ENCODE results near the gene TMEM163.

DNA sequence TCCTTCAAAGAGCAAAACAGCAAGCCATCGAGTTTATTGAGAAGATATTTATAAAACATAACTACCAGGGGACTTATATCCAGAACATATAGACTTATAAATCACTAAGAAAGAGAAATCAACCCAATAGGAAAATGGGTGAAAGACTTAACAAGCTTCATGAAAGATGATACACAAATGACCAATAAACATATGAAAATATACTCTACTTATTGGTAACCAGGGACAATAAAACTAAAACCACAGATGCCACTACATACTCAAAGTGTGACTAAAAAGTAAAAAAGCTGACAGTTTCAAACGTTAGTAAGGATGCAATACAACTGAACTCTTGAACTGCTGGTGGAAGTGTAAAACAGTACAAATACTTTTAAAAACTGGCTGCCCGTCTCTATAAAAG lies 154.3 kb downstream of the TMEM163 start:
- TF ChIP-seq SIN3A (IDR thresholded peaks at IDR 0.05; ENCODE audit: low read depth) (no peak), POLR2A (IDR thresholded peaks at IDR 0.05; ENCODE audit: borderline replicate concordance, extremely low read depth, insufficient read depth, insufficient read length) (no peak), SP1 (IDR thresholded peaks at IDR 0.05; ENCODE audit: low read depth) (no peak), JUND (IDR thresholded peaks at IDR 0.05) (no peak), EZH2phosphoT487 (IDR thresholded peaks at IDR 0.05; ENCODE audit: borderline replicate concordance) (no peak), YY1 (IDR thresholded peaks at IDR 0.05; ENCODE audit: extremely low read depth, insufficient replicate concordance, low read depth, low read length) (no peak), CEBPB (IDR thresholded peaks at IDR 0.05; ENCODE audit: low read depth) (no peak), POLR2AphosphoS5 (IDR thresholded peaks at IDR 0.05; ENCODE audit: low read depth, low read length) (no peak)
- TF ChIP-seq, protein P1, sequence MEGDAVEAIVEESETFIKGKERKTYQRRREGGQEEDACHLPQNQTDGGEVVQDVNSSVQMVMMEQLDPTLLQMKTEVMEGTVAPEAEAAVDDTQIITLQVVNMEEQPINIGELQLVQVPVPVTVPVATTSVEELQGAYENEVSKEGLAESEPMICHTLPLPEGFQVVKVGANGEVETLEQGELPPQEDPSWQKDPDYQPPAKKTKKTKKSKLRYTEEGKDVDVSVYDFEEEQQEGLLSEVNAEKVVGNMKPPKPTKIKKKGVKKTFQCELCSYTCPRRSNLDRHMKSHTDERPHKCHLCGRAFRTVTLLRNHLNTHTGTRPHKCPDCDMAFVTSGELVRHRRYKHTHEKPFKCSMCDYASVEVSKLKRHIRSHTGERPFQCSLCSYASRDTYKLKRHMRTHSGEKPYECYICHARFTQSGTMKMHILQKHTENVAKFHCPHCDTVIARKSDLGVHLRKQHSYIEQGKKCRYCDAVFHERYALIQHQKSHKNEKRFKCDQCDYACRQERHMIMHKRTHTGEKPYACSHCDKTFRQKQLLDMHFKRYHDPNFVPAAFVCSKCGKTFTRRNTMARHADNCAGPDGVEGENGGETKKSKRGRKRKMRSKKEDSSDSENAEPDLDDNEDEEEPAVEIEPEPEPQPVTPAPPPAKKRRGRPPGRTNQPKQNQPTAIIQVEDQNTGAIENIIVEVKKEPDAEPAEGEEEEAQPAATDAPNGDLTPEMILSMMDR (IDR thresholded peaks at IDR 0.05 in 2 of 3, conservative IDR thresholded peaks at IDR 0.05 in 1 of 3; ENCODE audit: borderline replicate concordance in 1 of 3, insufficient read depth in 1 of 3, low read depth in 2 of 3, low read length in 2 of 3) = no peak
- TF ChIP-seq, protein P2, sequence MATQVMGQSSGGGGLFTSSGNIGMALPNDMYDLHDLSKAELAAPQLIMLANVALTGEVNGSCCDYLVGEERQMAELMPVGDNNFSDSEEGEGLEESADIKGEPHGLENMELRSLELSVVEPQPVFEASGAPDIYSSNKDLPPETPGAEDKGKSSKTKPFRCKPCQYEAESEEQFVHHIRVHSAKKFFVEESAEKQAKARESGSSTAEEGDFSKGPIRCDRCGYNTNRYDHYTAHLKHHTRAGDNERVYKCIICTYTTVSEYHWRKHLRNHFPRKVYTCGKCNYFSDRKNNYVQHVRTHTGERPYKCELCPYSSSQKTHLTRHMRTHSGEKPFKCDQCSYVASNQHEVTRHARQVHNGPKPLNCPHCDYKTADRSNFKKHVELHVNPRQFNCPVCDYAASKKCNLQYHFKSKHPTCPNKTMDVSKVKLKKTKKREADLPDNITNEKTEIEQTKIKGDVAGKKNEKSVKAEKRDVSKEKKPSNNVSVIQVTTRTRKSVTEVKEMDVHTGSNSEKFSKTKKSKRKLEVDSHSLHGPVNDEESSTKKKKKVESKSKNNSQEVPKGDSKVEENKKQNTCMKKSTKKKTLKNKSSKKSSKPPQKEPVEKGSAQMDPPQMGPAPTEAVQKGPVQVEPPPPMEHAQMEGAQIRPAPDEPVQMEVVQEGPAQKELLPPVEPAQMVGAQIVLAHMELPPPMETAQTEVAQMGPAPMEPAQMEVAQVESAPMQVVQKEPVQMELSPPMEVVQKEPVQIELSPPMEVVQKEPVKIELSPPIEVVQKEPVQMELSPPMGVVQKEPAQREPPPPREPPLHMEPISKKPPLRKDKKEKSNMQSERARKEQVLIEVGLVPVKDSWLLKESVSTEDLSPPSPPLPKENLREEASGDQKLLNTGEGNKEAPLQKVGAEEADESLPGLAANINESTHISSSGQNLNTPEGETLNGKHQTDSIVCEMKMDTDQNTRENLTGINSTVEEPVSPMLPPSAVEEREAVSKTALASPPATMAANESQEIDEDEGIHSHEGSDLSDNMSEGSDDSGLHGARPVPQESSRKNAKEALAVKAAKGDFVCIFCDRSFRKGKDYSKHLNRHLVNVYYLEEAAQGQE (IDR thresholded peaks at IDR 0.05; ENCODE audit: low read depth) = no peak
- TF ChIP-seq, protein P3, sequence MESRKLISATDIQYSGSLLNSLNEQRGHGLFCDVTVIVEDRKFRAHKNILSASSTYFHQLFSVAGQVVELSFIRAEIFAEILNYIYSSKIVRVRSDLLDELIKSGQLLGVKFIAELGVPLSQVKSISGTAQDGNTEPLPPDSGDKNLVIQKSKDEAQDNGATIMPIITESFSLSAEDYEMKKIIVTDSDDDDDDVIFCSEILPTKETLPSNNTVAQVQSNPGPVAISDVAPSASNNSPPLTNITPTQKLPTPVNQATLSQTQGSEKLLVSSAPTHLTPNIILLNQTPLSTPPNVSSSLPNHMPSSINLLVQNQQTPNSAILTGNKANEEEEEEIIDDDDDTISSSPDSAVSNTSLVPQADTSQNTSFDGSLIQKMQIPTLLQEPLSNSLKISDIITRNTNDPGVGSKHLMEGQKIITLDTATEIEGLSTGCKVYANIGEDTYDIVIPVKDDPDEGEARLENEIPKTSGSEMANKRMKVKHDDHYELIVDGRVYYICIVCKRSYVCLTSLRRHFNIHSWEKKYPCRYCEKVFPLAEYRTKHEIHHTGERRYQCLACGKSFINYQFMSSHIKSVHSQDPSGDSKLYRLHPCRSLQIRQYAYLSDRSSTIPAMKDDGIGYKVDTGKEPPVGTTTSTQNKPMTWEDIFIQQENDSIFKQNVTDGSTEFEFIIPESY (IDR thresholded peaks at IDR 0.05; ENCODE audit: extremely low read depth, insufficient replicate concordance, low read length) = no peak

Measured in HCT116 (cell line).